GM12874 (cell line): ENCODE results near the gene LGALS3BP.

Experiments used
- TF ChIP-seq, protein P1 (sequence below): IDR thresholded peaks from 2 replicates; pipeline ENCODE4 v1.5.1; 2011; ENCODE audit warnings: low read depth, mild to moderate bottlenecking, control low read depth, low read length, moderate library complexity; ENCODE audit not compliant: insufficient read depth

LGALS3BP gene

DNA sequence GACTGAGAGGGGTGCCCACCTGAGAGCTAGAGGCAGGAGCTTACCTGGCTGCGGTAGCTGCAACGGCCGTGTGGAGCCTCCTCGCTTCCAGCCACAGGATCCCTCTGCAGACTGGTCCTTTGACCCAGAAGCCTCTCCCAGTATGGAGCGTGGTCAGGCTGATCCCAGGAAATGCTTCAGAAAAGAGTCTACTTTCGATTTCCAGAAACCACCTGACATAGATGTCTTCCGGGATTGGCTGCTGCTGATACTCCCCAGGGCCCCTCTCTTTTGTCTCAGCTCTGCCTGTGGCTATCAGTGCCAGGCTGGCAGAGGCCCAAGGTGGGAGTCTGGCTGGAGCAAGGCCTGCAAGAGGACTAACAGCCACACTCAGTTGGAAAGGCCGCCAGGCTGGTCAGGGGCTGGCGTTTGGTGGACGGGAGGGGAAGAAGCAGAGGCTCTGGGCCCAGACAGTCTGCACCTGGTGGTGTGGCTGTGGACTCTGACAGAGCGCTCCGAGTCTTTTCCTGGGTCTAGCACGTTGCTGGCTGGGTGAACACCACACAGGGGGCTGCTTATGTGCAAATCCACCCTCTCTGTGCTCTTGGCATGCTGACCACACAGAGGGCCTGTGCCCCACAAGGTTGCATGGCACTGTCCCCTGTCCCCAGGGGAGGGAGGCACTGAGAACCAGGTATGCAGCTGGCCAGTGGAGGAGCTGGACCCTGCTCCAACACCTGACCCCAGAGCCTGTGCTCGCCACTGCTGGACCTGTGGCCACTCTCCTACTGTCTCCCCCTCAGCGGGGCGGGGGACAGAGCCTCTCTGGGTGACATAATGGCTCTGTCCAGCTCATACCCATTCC is at the start of gene LGALS3BP:
Gene LGALS3BP (minus strand): TSS at position 144 of the 844 bp plus-strand sequence. CDS start 2,732 bp downstream, outside the sequence.
- TF ChIP-seq, protein P1, sequence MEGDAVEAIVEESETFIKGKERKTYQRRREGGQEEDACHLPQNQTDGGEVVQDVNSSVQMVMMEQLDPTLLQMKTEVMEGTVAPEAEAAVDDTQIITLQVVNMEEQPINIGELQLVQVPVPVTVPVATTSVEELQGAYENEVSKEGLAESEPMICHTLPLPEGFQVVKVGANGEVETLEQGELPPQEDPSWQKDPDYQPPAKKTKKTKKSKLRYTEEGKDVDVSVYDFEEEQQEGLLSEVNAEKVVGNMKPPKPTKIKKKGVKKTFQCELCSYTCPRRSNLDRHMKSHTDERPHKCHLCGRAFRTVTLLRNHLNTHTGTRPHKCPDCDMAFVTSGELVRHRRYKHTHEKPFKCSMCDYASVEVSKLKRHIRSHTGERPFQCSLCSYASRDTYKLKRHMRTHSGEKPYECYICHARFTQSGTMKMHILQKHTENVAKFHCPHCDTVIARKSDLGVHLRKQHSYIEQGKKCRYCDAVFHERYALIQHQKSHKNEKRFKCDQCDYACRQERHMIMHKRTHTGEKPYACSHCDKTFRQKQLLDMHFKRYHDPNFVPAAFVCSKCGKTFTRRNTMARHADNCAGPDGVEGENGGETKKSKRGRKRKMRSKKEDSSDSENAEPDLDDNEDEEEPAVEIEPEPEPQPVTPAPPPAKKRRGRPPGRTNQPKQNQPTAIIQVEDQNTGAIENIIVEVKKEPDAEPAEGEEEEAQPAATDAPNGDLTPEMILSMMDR = no peak

DNA sequence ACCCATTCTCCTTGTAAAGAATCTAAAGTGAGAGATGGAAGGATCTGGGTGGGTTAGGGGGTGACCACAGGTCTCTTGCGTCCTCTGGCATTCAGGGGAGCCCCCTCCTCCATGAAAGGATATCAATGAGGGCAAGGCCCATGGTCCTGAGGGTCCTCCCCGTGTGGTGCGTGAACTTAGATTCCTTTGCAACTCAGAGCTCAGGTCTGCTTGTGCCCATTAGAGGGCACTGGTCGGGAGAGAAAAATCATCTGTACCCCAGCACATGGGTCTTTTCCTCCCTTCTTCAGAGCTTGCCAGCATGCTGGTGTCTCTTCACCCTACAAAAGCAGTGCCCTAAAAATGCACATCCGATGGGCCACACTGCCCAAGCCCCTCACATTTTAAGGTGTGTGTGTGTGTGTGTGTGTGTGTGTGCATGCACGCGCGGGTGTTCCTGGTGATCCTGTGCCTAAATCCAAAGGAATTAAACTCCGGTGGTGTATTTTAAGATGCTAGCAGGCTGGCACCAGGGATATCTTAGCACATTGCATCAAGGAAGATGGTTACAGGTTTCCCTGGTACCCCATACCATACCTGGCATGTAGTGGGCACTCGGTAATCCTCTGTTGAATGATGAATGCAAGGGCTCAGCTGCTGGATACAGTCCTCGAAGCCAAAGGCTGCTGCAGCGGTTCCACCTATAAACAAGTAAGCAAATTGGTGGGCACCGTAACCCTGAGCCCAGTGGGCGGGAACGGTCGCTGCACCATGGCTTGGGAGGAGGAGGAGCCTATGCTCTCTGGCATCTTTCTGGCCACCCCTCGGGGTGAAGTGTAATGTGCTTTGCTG is 49.0 kb upstream of the LGALS3BP start:
- TF ChIP-seq, protein P1 = no peak

GRCh38 chr17:79027925-79028491 is 48.3 kb upstream of the LGALS3BP start:
- TF ChIP-seq, protein P1 = no peak

DNA sequence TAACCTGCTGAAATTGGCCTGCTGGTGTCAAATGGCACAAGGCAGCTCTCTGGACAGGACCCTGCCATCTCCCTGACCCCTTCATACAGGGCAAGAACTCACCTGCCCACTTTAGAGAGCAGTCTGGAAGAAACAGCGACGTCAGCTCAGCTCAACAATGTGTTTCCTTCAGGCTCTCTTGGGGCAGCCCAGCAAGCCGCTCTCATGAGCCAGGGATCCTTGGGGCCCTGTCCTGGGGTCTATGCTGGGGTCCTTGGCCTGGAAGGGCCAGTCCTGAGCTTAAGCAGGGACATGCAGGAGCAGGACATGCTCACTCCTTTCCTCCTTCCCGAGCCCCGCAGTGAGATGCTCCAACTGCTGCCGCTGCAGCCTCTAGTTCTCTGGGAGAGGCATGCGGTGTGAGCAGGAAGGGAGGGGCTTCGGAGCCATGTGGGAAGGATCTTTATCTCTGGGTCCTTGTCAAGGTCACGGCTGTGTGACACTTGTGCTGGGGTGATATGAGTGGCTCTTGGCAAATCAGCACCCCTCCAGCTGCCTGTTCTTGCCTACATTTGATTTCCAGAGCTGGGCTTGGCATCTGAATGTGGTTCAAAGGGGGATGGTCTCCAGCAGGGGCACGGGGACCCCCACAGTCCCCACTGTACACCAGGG is 47.7 kb upstream of the LGALS3BP start:
- TF ChIP-seq, protein P1 = no peak

GRCh38 chr17:79026376-79027273 is 46.9 kb upstream of the LGALS3BP start:
- TF ChIP-seq, protein P1 = no peak

GRCh38 chr17:79024901-79025737 is 45.4 kb upstream of the LGALS3BP start:
- TF ChIP-seq, protein P1 = no peak
